Smooth muscle cell (in vitro differentiated cells): ENCODE measurements around the gene SEC24C. TPM values are rescaled to one million over a fixed set of nuclear protein-coding genes. Genes with fewer than 3 reads are reported as not detected.
"Not testable (repeated sequence)": the region's sequence is repeated elsewhere in the genome, so short reads cannot be mapped to it uniquely, and the experiment has no call there.

Source experiments
- DNase-seq: peaks from one replicate; lab custom pipeline; 2025; ENCODE audit not compliant: unreplicated experiment; lab: John Stamatoyannopoulos, UW
- H2AFZ ChIP-seq: fragments of 200-600 bp; sonication (generic); 2 replicates; pipeline ENCODE4 v1.6.0; 2016; ENCODE audit warnings: antibody characterized with exemption, low read depth, mild to moderate bottlenecking
- H3F3A ChIP-seq: fragments of 200-600 bp; sonication (generic); 2 replicates; pipeline ENCODE4 v1.6.0; 2017; ENCODE audit warnings: antibody characterized with exemption, low read depth
- H3K27ac ChIP-seq: fragments of 200-600 bp; sonication (generic); 2 replicates; pipeline ENCODE4 v1.5.1; 2016; ENCODE audit warnings: low read depth, mild to moderate bottlenecking
- H3K27me3 ChIP-seq: fragments of 200-600 bp; sonication (generic); 2 replicates; pipeline ENCODE4 v1.6.1; 2016; ENCODE audit warnings: low read depth, mild to moderate bottlenecking
- H3K36me3 ChIP-seq: fragments of 200-600 bp; sonication (generic); 2 replicates; pipeline ENCODE4 v1.5.1; 2016; ENCODE audit warnings: low read depth
- H3K4me1 ChIP-seq: fragments of 200-600 bp; sonication (generic); 2 replicates; pipeline ENCODE4 v1.5.1; 2016; ENCODE audit warnings: low read depth
- H3K4me2 ChIP-seq: fragments of 200-600 bp; sonication (generic); 2 replicates; pipeline ENCODE4 v1.6.0; 2016; ENCODE audit warnings: mild to moderate bottlenecking
- H3K4me3 ChIP-seq: fragments of 200-600 bp; sonication (generic); 2 replicates; pipeline ENCODE4 v1.5.1; 2016; ENCODE audit warnings: mild to moderate bottlenecking
- H3K79me2 ChIP-seq: fragments of 200-600 bp; sonication (generic); 2 replicates; pipeline ENCODE4 v1.6.0; 2016; ENCODE audit warnings: low read depth, mild to moderate bottlenecking
- H3K9ac ChIP-seq: fragments of 200-600 bp; sonication (generic); 2 replicates; pipeline ENCODE4 v1.6.0; 2016; ENCODE audit warnings: low read depth
- H3K9me3 ChIP-seq: fragments of 200-600 bp; sonication (generic); replicated peaks from 2 replicates; pipeline ENCODE4 v1.5.1; 2016; ENCODE audit warnings: low read depth
- H4K20me1 ChIP-seq: fragments of 200-600 bp; sonication (generic); 2 replicates; pipeline ENCODE4 v1.6.0; 2016; ENCODE audit warnings: low read depth
- CTCF ChIP-seq: fragments of 200-600 bp; sonication (generic); IDR thresholded peaks from 2 replicates; pipeline ENCODE4 v1.5.1; 2017; ENCODE audit warnings: borderline replicate concordance, mild to moderate bottlenecking, antibody characterized with exemption; ENCODE audit not compliant: insufficient read depth, poor library complexity, severe bottlenecking
- WGBS: methylation state at CpG from one replicate; pipeline ENCODE4 v1.1.7; 2016; ENCODE audit warnings: low lambda C conversion rate; 5-methylcytosine and 5-hydroxymethylcytosine counted together
- polyA plus RNA-seq: library from polyadenylated mRNA; unstranded; fragments of >200 nt; fragmentation: Nextera tagmentation; extraction: Ambion mirVana; gene quantifications from 2 replicates; pipeline ENCODE4 v1.2.1, GENCODE V29; 2016
- total RNA-seq: library from RNA; depleted of rRNA; stranded (reverse); fragments of >200 nt; gene quantifications from 2 replicates; pipeline ENCODE4 v1.2.3, GENCODE V29; 2014

The SEC24C gene
- total and polyA plus RNA-seq, 2 experiments from 2014 or later, result 41.5 to 54.7 TPM

DNA sequence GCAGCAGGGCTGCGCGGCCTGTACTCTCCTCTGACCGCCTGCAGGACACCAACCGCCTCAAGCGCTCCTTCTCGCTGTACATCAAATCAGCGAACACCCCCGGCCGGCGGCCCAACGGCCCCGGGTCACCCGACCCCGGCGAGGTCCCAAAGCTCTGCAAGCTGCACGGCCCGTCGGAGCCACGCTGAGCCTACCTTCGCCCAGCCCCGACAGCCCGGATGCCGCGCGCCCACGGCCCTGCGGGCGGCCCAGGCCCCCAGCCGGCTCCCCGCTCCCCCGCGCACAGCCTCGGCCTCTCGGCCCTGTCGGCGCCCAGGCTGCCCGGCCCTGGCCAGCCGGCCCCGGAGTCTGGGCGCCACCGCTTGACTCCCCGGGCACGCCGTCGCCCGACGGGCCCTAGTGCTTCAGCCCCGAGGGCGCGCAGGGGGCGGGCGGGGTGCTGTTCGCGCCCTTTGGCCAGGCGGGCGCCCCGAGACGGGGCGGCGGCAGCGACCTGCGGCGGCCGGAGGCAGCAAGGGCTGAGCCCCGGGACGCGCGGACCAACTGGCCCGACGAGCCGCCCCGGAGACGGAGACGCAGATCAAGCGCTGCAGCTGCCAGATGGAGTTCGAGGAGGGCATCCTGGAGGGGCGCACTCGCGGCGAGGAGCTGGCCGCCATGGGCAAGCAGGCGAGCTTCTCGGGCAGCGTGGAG is 11.1 kb upstream of the SEC24C start:
- TF ChIP-seq CTCF, result no peak
- peaks cover 14% of the 10 kb centered on the region for H3K4me1 ChIP-seq
- no peak overlapping the region for H3K9ac ChIP-seq
- no peak for DNase-seq
- H3F3A ChIP-seq, result no peaks in the 10 kb centered on the region
- no peak overlapping the region for H3K4me2 ChIP-seq
- 98% methylated on average over 46 of the region's 84 CpGs for WGBS
- H3K4me3 ChIP-seq, result no peak overlapping the region
- H3K27ac ChIP-seq, result no peak overlapping the region
- H3K27me3 ChIP-seq, result no peaks in the 10 kb centered on the region
- H3K79me2 ChIP-seq, result peaks cover 45% of the 10 kb centered on the region
- no peak overlapping the region for H2AFZ ChIP-seq
- H3K9me3 ChIP-seq, result no peaks in the 10 kb centered on the region
- no peaks in the 10 kb centered on the region for H3K36me3 ChIP-seq
- no peaks in the 10 kb centered on the region for H4K20me1 ChIP-seq

DNA sequence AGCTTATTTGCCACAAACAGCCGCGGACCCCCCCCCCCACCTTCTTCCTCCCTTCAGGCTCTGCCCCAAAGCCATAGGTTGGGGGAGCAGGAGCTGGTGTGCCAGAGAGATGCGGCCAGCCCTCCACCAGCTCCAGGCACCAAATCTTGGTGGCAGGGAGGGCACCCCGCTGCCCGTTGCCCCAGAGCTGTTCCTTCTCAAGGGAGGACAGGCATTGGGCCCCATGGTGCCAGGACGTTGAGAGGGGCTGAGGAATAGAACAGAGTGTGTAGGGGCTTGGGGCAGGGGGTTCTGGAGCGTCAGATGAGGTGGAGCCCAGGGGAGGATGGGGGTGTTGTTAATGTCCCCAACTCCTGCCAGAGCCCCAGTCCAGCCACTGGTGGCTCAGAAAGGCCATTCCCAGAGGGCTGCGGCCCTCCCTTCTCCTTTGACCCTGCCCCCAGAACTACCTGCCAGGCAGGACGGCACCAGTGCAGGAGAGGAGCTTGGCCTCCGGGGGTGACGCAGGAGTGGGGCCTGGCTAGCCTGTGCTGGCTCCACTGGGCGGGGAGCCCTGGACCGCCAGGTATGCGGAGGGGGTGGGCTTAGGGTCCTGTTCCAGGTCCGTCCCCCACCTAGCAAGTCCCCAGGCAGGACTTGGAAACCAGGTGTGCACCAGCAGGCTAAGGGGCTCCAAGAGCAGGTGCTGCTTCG is 10.0 kb upstream of the SEC24C start:
- H3K79me2 ChIP-seq, result peaks cover 38% of the 10 kb centered on the region
- no peak overlapping the region for H3K27ac ChIP-seq
- WGBS, result 92% methylated on average over 16 of the region's 16 CpGs
- no peaks in the 10 kb centered on the region for H3K9me3 ChIP-seq
- H4K20me1 ChIP-seq, result no peaks in the 10 kb centered on the region
- no peak for TF ChIP-seq CTCF
- H3K27me3 ChIP-seq, result no peaks in the 10 kb centered on the region
- no peaks in the 10 kb centered on the region for H3F3A ChIP-seq
- H3K4me3 ChIP-seq, result no peak overlapping the region
- peaks cover 8% of the 10 kb centered on the region for H3K4me1 ChIP-seq
- H3K4me2 ChIP-seq, result no peak overlapping the region
- no peak overlapping the region for H3K9ac ChIP-seq
- no peak overlapping the region for H2AFZ ChIP-seq
- DNase-seq, result no peak
- no peaks in the 10 kb centered on the region for H3K36me3 ChIP-seq

GRCh38 chr10:73734796-73735305 is 9.3 kb upstream of the SEC24C start:
- Histone ChIP-seq H3K4me2 (no peak overlapping the region), H3K9ac (no peak overlapping the region), H4K20me1 (no peaks in the 10 kb centered on the region), H3K4me1 (peaks cover 8% of the 10 kb centered on the region), H3K9me3 (no peaks in the 10 kb centered on the region), H2AFZ (no peak overlapping the region), H3K79me2 (peaks cover 38% of the 10 kb centered on the region), H3K27me3 (no peaks in the 10 kb centered on the region), H3K4me3 (no peak overlapping the region), H3K27ac (no peak overlapping the region), H3F3A (no peaks in the 10 kb centered on the region), H3K36me3 (no peaks in the 10 kb centered on the region)
- DNase-seq, result no peak
- 95% methylated on average over 5 of the region's 5 CpGs for WGBS
- TF ChIP-seq CTCF, result no peak

- WGBS, result 95% methylated on average over 18 of the region's 18 CpGs
- not testable (repeated sequence) for H3K9me3 ChIP-seq, H3K36me3 ChIP-seq, H3K9ac ChIP-seq, H3K27me3 ChIP-seq, H3F3A ChIP-seq, H3K4me2 ChIP-seq, H2AFZ ChIP-seq, H4K20me1 ChIP-seq, H3K4me3 ChIP-seq, H3K27ac ChIP-seq, DNase-seq
- peaks cover 26% of the 10 kb centered on the region for H3K79me2 ChIP-seq
- H3K4me1 ChIP-seq, result peaks cover 19% of the 10 kb centered on the region
Measured at GRCh38 chr10:73740501-73741254, 3.5 kb upstream of the SEC24C start.
